Measurements from ENCODE around the gene ACKR4. TPM values are rescaled to one million over a fixed set of nuclear protein-coding genes. Genes with fewer than 3 reads are reported as not detected.

Gene ACKR4
- total and polyA plus RNA-seq, 10 donors = 0.50 to 2.6 (median 1.2) TPM

GRCh38 chr3:132570016-132570415 is 27.1 kb upstream of the ACKR4 start:
- no peaks in the 10 kb centered on the region for H3K4me1 ChIP-seq
- no peak overlapping the region for H3K4me3 ChIP-seq
- intact Hi-C loops (cut with DNase I; ENCODE audit: low total_unique reads) = no loop called here
- 86 to 93% (median 90%) methylated on average over 2 of the region's 2 CpGs for WGBS, 5 donors
- TF ChIP-seq POLR2A (IDR thresholded peaks at IDR 0.05) (no peak), POLR2AphosphoS5 (IDR thresholded peaks at IDR 0.05) (no peak), CTCF (IDR thresholded peaks at IDR 0.05 in 8 of 11, conservative IDR thresholded peaks at IDR 0.05 in 3 of 11) (no peak)
- H3K27ac ChIP-seq = no peak overlapping the region
- DNase-seq = no peak
- no peaks in the 10 kb centered on the region for H3K27me3 ChIP-seq (replicated peaks in 1 of 7)
- H3K36me3 ChIP-seq = peaks cover 0 to 46% (median 11%) of the 10 kb centered on the region in 6 donors
- H3K9me3 ChIP-seq = peaks cover 0 to 8% (median 2%) of the 10 kb centered on the region in 8 donors

GRCh38 chr3:132573797-132574211 is 23.3 kb upstream of the ACKR4 start:
- intact Hi-C loops (cut with DNase I; ENCODE audit: low total_unique reads) = no loop called here
- no peak for DNase-seq
- TF ChIP-seq POLR2A (IDR thresholded peaks at IDR 0.05) (no peak), CTCF (IDR thresholded peaks at IDR 0.05 in 8 of 11, conservative IDR thresholded peaks at IDR 0.05 in 3 of 11) (no peak), POLR2AphosphoS5 (IDR thresholded peaks at IDR 0.05) (no peak)
- H3K4me3 ChIP-seq = no peak overlapping the region
- H3K27ac ChIP-seq = no peak overlapping the region
- WGBS, 5 donors = 91 to 98% (median 96%) methylated on average over 5 of the region's 5 CpGs
- H3K9me3 ChIP-seq = peaks cover 0 to 8% (median 2%) of the 10 kb centered on the region in 8 donors
- H3K36me3 ChIP-seq = peaks cover 0 to 83% (median 32%) of the 10 kb centered on the region in 6 donors
- H3K4me1 ChIP-seq = no peaks in the 10 kb centered on the region
- no peaks in the 10 kb centered on the region for H3K27me3 ChIP-seq (replicated peaks in 1 of 7)

- H3K4me3 ChIP-seq = no peak overlapping the region
- intact Hi-C loops (cut with DNase I; ENCODE audit: low total_unique reads) = no loop called here
- peaks cover 0 to 5% (median 0%) of the 10 kb centered on the region in 8 donors for H3K9me3 ChIP-seq
- no peak overlapping the region for H3K27ac ChIP-seq
- no peak for DNase-seq
- WGBS, 5 donors = 95 to 98% (median 97%) methylated on average over 1 of the region's 1 CpG
- peaks cover 0 to 34% (median 7%) of the 10 kb centered on the region in 6 donors for H3K36me3 ChIP-seq
- no peaks in the 10 kb centered on the region for H3K27me3 ChIP-seq (replicated peaks in 1 of 7)
- H3K4me1 ChIP-seq = no peaks in the 10 kb centered on the region
- TF ChIP-seq CTCF (IDR thresholded peaks at IDR 0.05 in 8 of 11, conservative IDR thresholded peaks at IDR 0.05 in 3 of 11) = no peak
- TF ChIP-seq POLR2AphosphoS5 (IDR thresholded peaks at IDR 0.05) = no peak
- no peak for TF ChIP-seq POLR2A (IDR thresholded peaks at IDR 0.05)
These were observed 9.7 kb upstream of the ACKR4 start for GRCh38 chr3:132587401-132587800.

DNA sequence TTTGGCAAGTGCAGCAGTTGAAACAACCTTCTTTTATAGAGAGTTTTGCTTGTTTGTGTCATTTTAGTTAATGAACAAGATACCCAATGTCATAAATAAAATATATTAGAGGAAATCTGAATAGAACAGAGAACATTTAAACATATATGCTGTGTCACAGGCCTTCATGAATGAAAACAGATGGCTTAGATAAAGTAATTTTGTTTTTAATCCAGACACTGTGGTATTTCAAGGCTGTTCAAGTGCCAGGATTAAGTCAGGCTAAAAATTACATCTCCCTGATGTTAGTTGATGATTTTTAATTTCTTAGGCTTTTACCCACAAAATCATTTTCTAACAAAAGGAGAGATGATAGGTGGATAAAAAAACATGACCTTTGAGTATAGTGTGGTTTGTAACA is 4.9 kb upstream of the ACKR4 start:
- H3K4me3 ChIP-seq = no peak overlapping the region
- H3K9me3 ChIP-seq = peaks cover 0 to 4% (median 0%) of the 10 kb centered on the region in 8 donors
- H3K27me3 ChIP-seq (replicated peaks in 1 of 7) = no peaks in the 10 kb centered on the region
- intact Hi-C loops (cut with DNase I; ENCODE audit: low total_unique reads) = no loop called here
- H3K36me3 ChIP-seq = peaks cover 0 to 52% (median 7%) of the 10 kb centered on the region in 6 donors
- DNase-seq = no peak
- no peak overlapping the region for H3K27ac ChIP-seq
- TF ChIP-seq POLR2A (IDR thresholded peaks at IDR 0.05) = no peak
- no peak for TF ChIP-seq POLR2AphosphoS5 (IDR thresholded peaks at IDR 0.05)
- no peak for TF ChIP-seq CTCF (IDR thresholded peaks at IDR 0.05 in 8 of 11, conservative IDR thresholded peaks at IDR 0.05 in 3 of 11)
- H3K4me1 ChIP-seq = no peaks in the 10 kb centered on the region
